NCI-H2171 treated with DMSO at 0.1 percent for 48 hours (cell line): Measurements from ENCODE around the gene OR1N2.
"Not testable (repeated sequence)": the region's sequence is repeated elsewhere in the genome, so short reads cannot be mapped to it uniquely, and the experiment has no call there.

Experiments
- DNase-seq: peaks from one replicate; lab custom pipeline; 2025; lab: John Stamatoyannopoulos, UW

The OR1N2 gene

GRCh38 chr9:122552812-122553211, at the start of gene OR1N2:
Gene OR1N2 (plus strand): TSS chr9:122553112. CDS start chr9:122553212, 100 bp downstream.
- no peak for DNase-seq

- DNase-seq: no peak
Observed at GRCh38 chr9:122506964-122507363, 45.9 kb upstream of the OR1N2 start.

- no peak for DNase-seq
Observed at GRCh38 chr9:122510502-122510901, 42.4 kb upstream of the OR1N2 start, which contains the start of gene OR1J2. Gene OR1J2 (plus strand): TSS chr9:122510802. CDS start chr9:122510802, 0 bp downstream.

- DNase-seq: no peak
Observed at GRCh38 chr9:122518226-122518625, 34.7 kb upstream of the OR1N2 start.

- no peak for DNase-seq
Observed at GRCh38 chr9:122518841-122519240, 34.1 kb upstream of the OR1N2 start, which contains the start of gene OR1J4. Gene OR1J4 (plus strand): TSS chr9:122519141. CDS start chr9:122519141, 0 bp downstream.

- DNase-seq: no peak
Observed at GRCh38 chr9:122519376-122519775, 33.5 kb upstream of the OR1N2 start.

GRCh38 chr9:122526602-122527001, 26.3 kb upstream of the OR1N2 start:
- DNase-seq: no peak

GRCh38 chr9:122527193-122527592, 25.7 kb upstream of the OR1N2 start, which contains the start of gene OR1N1:
Gene OR1N1 (minus strand): TSS chr9:122527293. CDS start chr9:122527293, 0 bp downstream.
- no peak for DNase-seq

GRCh38 chr9:122531157-122531556, 21.8 kb upstream of the OR1N2 start:
- not testable (repeated sequence) for DNase-seq

- no peak for DNase-seq
Observed at GRCh38 chr9:122536134-122536533, 16.8 kb upstream of the OR1N2 start.

GRCh38 chr9:122537066-122537465, 15.8 kb upstream of the OR1N2 start:
- DNase-seq: not testable (repeated sequence)

GRCh38 chr9:122538757-122539156, 14.2 kb upstream of the OR1N2 start:
- DNase-seq: no peak

GRCh38 chr9:122546196-122546595, 6.7 kb upstream of the OR1N2 start:
- DNase-seq: no peak

- DNase-seq: no peak
Observed at GRCh38 chr9:122551371-122551770, 1.5 kb upstream of the OR1N2 start.

GRCh38 chr9:122561446-122561845, 8.5 kb downstream of the OR1N2 start:
- DNase-seq: no peak

GRCh38 chr9:122562134-122562760, 9.3 kb downstream of the OR1N2 start:
- no peak for DNase-seq

GRCh38 chr9:122567901-122568300, 15.0 kb downstream of the OR1N2 start:
- no peak for DNase-seq

GRCh38 chr9:122572456-122572855, 19.5 kb downstream of the OR1N2 start:
- DNase-seq: no peak

- DNase-seq: no peak
Observed at GRCh38 chr9:122579874-122580273, 27.0 kb downstream of the OR1N2 start.

- DNase-seq: no peak
Observed at GRCh38 chr9:122580360-122580759, 27.4 kb downstream of the OR1N2 start.

GRCh38 chr9:122583284-122583683, 30.4 kb downstream of the OR1N2 start, which contains the start of gene OR1L8:
Gene OR1L8 (minus strand): TSS chr9:122583384. CDS start chr9:122568477, 14,907 bp downstream.
- not testable (repeated sequence) for DNase-seq
